Activated T-helper 1 cell treated with anti-CD3 and anti-CD28 coated beads, Interleukin-2, amount 50 U/mL, for 16 hours (primary cell): Measurements from ENCODE around the gene GPR26.

Experiments used
- DNase-seq, 2 donors: peaks; one replicate each; pipeline ENCODE4 v3.0.0-alpha.2; 2020; ENCODE audit warnings: low read depth in 1 of 2, low spot score in 1 of 2

The GPR26 gene

GRCh38 chr10:123645615-123646014 is 20.5 kb upstream of the GPR26 start:
- DNase-seq, result no peak

- DNase-seq, result no peak
Observed at GRCh38 chr10:123648595-123648994, 17.6 kb upstream of the GPR26 start.

- no peak for DNase-seq
Observed at GRCh38 chr10:123649676-123650075, 16.5 kb upstream of the GPR26 start.

GRCh38 chr10:123651421-123652047 is 14.6 kb upstream of the GPR26 start:
- no peak for DNase-seq

GRCh38 chr10:123655751-123656150 is 10.4 kb upstream of the GPR26 start:
- no peak for DNase-seq

GRCh38 chr10:123663522-123663921 is 2.6 kb upstream of the GPR26 start:
- DNase-seq, result no peak

GRCh38 chr10:123665491-123666286 is 466 bp upstream of the GPR26 start:
- DNase-seq, result no peak

- no peak for DNase-seq
Observed at GRCh38 chr10:123669886-123670285, 3.7 kb downstream of the GPR26 start.

GRCh38 chr10:123673198-123673597 is 7.0 kb downstream of the GPR26 start:
- DNase-seq, result no peak

- no peak for DNase-seq
Observed at GRCh38 chr10:123674741-123675140, 8.6 kb downstream of the GPR26 start.

GRCh38 chr10:123675811-123676210 is 9.7 kb downstream of the GPR26 start:
- DNase-seq, result no peak

- no peak for DNase-seq
Observed at GRCh38 chr10:123677556-123677955, 11.4 kb downstream of the GPR26 start.

GRCh38 chr10:123678376-123678775 is 12.2 kb downstream of the GPR26 start:
- no peak for DNase-seq

GRCh38 chr10:123681285-123681684 is 15.1 kb downstream of the GPR26 start:
- DNase-seq, result no peak

GRCh38 chr10:123682477-123682876 is 16.3 kb downstream of the GPR26 start:
- no peak for DNase-seq

- no peak for DNase-seq
Observed at GRCh38 chr10:123683459-123683858, 17.3 kb downstream of the GPR26 start.

- no peak for DNase-seq
Observed at GRCh38 chr10:123683865-123684264, 17.7 kb downstream of the GPR26 start.

- DNase-seq, result no peak
Observed at GRCh38 chr10:123685260-123685659, 19.1 kb downstream of the GPR26 start.

GRCh38 chr10:123687758-123688157 is 21.6 kb downstream of the GPR26 start:
- no peak for DNase-seq

- DNase-seq, result no peak
Observed at GRCh38 chr10:123689880-123690279, 23.7 kb downstream of the GPR26 start.

- DNase-seq, result no peak
Observed at GRCh38 chr10:123703195-123703790, 37.1 kb downstream of the GPR26 start.

- DNase-seq, result no peak
Observed at GRCh38 chr10:123704076-123704475, 37.9 kb downstream of the GPR26 start.
